Neuronal stem cell (in vitro differentiated cells): Measurements from ENCODE around the gene CDK1.
A peak's percentile ranks its signal among the peaks of the same experiment; 100 is the strongest.

Experiments
- DNase-seq: peaks from one replicate; pipeline ENCODE4 v3.0.0-alpha.2; 2013; ENCODE audit warnings: low spot score
- H2AFZ ChIP-seq: one replicate; pipeline ENCODE4 v1.6.1; 2013; ENCODE audit warnings: mild to moderate bottlenecking, low read length, inconsistent platforms
- H2AK5ac ChIP-seq: 2 replicates; pipeline ENCODE4 v1.6.1; 2013; ENCODE audit warnings: low read depth, mild to moderate bottlenecking, inconsistent platforms, low read length, moderate library complexity, mixed read lengths
- H2BK120ac ChIP-seq: 2 replicates; pipeline ENCODE4 v1.6.1; 2013; ENCODE audit warnings: low read depth, mild to moderate bottlenecking, inconsistent platforms, low read length, moderate library complexity, mixed read lengths
- H2BK12ac ChIP-seq: one replicate; pipeline ENCODE4 v1.6.1; 2013; ENCODE audit warnings: low read length, inconsistent platforms
- H2BK15ac ChIP-seq: 2 replicates; pipeline ENCODE4 v1.6.1; 2013; ENCODE audit warnings: mild to moderate bottlenecking, low read length, inconsistent platforms, mixed read lengths
- H2BK5ac ChIP-seq: one replicate; pipeline ENCODE4 v1.6.1; 2013; ENCODE audit warnings: inconsistent platforms, mild to moderate bottlenecking, low read length, moderate library complexity
- H3K14ac ChIP-seq: one replicate; pipeline ENCODE4 v1.6.1; 2013; ENCODE audit warnings: low read length, inconsistent platforms
- H3K18ac ChIP-seq: 2 replicates; pipeline ENCODE4 v1.6.1; 2013; ENCODE audit warnings: low read length, inconsistent platforms
- H3K23ac ChIP-seq: 2 replicates; pipeline ENCODE4 v1.6.1; 2013; ENCODE audit warnings: low read depth, mild to moderate bottlenecking, mixed read lengths, low read length, inconsistent platforms; ENCODE audit not compliant: poor library complexity
- H3K27ac ChIP-seq: replicated peaks from 3 replicates; pipeline ENCODE4 v1.5.1; 2013; ENCODE audit warnings: low read length, inconsistent platforms
- H3K27me3 ChIP-seq, 3 experiments: 2 replicates each; pipeline ENCODE4 v1.6.1; 2013; ENCODE audit warnings: low read length in 3 of 3, mild to moderate bottlenecking in 2 of 3, inconsistent platforms in 1 of 3, low read depth in 1 of 3, mixed read lengths in 1 of 3, moderate library complexity in 1 of 3; ENCODE audit not compliant: control insufficient read depth in 3 of 3, insufficient read depth in 3 of 3
- H3K36me3 ChIP-seq, 2 donors: replicated peaks in 1 of 2; 2 replicates each; pipeline ENCODE4 v1.6.1; 2013; ENCODE audit warnings: low read length in 2 of 2; ENCODE audit not compliant: control insufficient read depth in 2 of 2, insufficient read depth in 2 of 2
- H3K4ac ChIP-seq: 2 replicates; pipeline ENCODE4 v1.6.1; 2013; ENCODE audit warnings: inconsistent platforms, mild to moderate bottlenecking, low read length, moderate library complexity
- H3K4me1 ChIP-seq, 2 donors: 1 replicate in 1 of 2; 2 replicates in 1 of 2; pipeline ENCODE4 v1.6.1; 2013; ENCODE audit warnings: low read length in 2 of 2, low read depth in 1 of 2; ENCODE audit not compliant: control insufficient read depth in 2 of 2, insufficient read depth in 1 of 2
- H3K4me2 ChIP-seq: one replicate; pipeline ENCODE4 v1.6.1; 2013; ENCODE audit warnings: mild to moderate bottlenecking, low read length, inconsistent platforms; ENCODE audit not compliant: insufficient read depth, poor library complexity, severe bottlenecking
- H3K4me3 ChIP-seq, 2 donors: 2 replicates each; pipeline ENCODE4 v1.5.1; 2013; ENCODE audit warnings: low read length in 2 of 2, mild to moderate bottlenecking in 2 of 2, inconsistent platforms in 1 of 2, moderate library complexity in 1 of 2
- H3K79me1 ChIP-seq: one replicate; pipeline ENCODE4 v1.6.1; 2013; ENCODE audit warnings: low read depth, mild to moderate bottlenecking, inconsistent platforms, low read length, moderate library complexity
- H3K9ac ChIP-seq: one replicate; pipeline ENCODE4 v1.6.1; 2013; ENCODE audit warnings: mild to moderate bottlenecking, low read depth, low read length, inconsistent platforms; ENCODE audit not compliant: poor library complexity
- H3K9me3 ChIP-seq, 2 donors: replicated peaks in 1 of 2; 2 replicates each; pipeline versions ENCODE3 to v1.6.1; 2013; ENCODE audit warnings: low read length in 2 of 2, mild to moderate bottlenecking in 2 of 2, inconsistent platforms in 1 of 2, low read depth in 1 of 2, mixed read lengths in 1 of 2, moderate library complexity in 1 of 2; ENCODE audit not compliant: control insufficient read depth in 2 of 2, insufficient read depth in 1 of 2
- H4K8ac ChIP-seq: one replicate; pipeline ENCODE4 v1.6.1; 2013; ENCODE audit warnings: low read depth, mild to moderate bottlenecking, inconsistent platforms, low read length, moderate library complexity
- H4K91ac ChIP-seq: one replicate; pipeline ENCODE4 v1.6.1; 2013; ENCODE audit warnings: low read length, low read depth, mild to moderate bottlenecking, inconsistent platforms; ENCODE audit not compliant: poor library complexity
- WGBS, 2 donors: extraction: QIAGEN DNeasy Blood & Tissue Kit; methylation state at CpG; one replicate each; pipeline ENCODE4 v1.1.7; 2013; ENCODE audit warnings: missing lambda C conversion rate in 2 of 2, mixed read lengths in 1 of 2; ENCODE audit not compliant: insufficient read length in 2 of 2, insufficient replicate concordance in 1 of 2; ENCODE audit errors: extremely low coverage in 2 of 2; 5-methylcytosine and 5-hydroxymethylcytosine counted together

The CDK1 gene

DNA sequence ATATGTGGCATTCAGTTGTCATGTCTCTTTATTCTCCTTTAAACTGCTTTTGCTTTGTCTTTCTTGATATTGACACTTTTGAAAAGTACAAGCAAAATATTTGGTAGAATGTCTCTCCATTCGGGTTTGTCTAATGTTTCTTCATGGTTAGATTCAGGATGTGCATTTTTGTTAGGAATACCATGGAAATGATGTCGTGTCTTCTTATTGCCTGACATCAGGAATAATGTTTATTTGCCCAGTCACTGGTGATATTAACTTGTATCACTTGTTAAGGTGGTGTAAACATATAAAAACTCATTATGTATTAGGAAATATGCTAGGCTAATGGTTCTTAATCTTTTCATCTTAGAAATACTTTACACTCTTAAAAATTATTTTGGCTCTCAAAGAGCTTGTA lies 43.4 kb downstream of the CDK1 start:
- H3K4me1 ChIP-seq = peaks cover 0 to 26% of the 10 kb centered on the region in 2 donors
- no peak for DNase-seq
- no peak overlapping the region for H2BK12ac ChIP-seq
- H3K27ac ChIP-seq = no peak overlapping the region
- H3K4ac ChIP-seq = no peak overlapping the region
- WGBS, 2 donors = no CpG with 5 or more reads among the region's 2 CpGs
- no peaks in the 10 kb centered on the region for H3K27me3 ChIP-seq
- no peak overlapping the region for H4K8ac ChIP-seq
- H2BK120ac ChIP-seq = no peak overlapping the region
- H3K18ac ChIP-seq = no peak overlapping the region
- H3K4me3 ChIP-seq = no peak overlapping the region
- no peak overlapping the region for H2AFZ ChIP-seq
- no peaks in the 10 kb centered on the region for H3K36me3 ChIP-seq
- no peak overlapping the region for H3K9ac ChIP-seq
- peaks cover 0 to 7% of the 10 kb centered on the region in 2 donors for H3K9me3 ChIP-seq
- H2BK15ac ChIP-seq = no peak overlapping the region
- H3K79me1 ChIP-seq = no peaks in the 10 kb centered on the region
- no peak overlapping the region for H3K23ac ChIP-seq
- no peak overlapping the region for H4K91ac ChIP-seq
- H2AK5ac ChIP-seq = no peak overlapping the region
- no peak overlapping the region for H2BK5ac ChIP-seq
- no peak overlapping the region for H3K14ac ChIP-seq
- H3K4me2 ChIP-seq = no peak overlapping the region

- Histone ChIP-seq H2BK15ac (no peak overlapping the region), H3K18ac (no peak overlapping the region), H2BK12ac (no peak overlapping the region), H3K27me3 (no peaks in the 10 kb centered on the region), H3K79me1 (no peaks in the 10 kb centered on the region), H3K4ac (no peak overlapping the region), H3K9ac (no peak overlapping the region), H2AK5ac (no peak overlapping the region), H3K23ac (no peak overlapping the region), H2BK5ac (no peak overlapping the region), H3K36me3 (no peaks in the 10 kb centered on the region), H2AFZ (peak overlapping the region; percentile 26), H3K9me3 (peaks cover 0 to 7% of the 10 kb centered on the region in 2 donors), H3K4me2 (no peak overlapping the region), H3K4me3 (no peak overlapping the region), H4K91ac (no peak overlapping the region), H2BK120ac (no peak overlapping the region), H4K8ac (no peak overlapping the region), H3K14ac (no peak overlapping the region), H3K4me1 (peaks cover 0 to 26% of the 10 kb centered on the region in 2 donors), H3K27ac (no peak overlapping the region)
- no CpG with 5 or more reads among the region's 4 CpGs for WGBS, 2 donors
- DNase-seq = no peak
Observed at GRCh38 chr10:60822809-60823208, 44.5 kb downstream of the CDK1 start.

DNA sequence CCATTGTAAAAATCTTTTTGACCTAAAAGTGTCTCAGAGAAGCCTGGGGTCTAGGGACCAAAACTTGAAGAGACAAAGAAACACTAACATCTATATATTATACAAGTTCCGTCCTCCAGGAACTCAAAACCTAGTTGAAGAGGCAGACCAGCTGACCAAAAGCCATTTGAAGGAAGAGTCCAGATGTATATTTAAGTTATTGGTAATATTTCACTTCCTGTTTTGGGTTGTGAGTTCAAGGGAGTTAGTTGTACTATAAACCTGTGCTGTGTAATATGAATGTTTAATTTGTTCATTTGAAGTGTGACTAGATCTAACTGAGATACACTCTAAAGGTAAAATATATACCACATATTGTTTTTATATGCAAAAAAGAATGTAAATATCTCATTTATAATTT lies 45.0 kb downstream of the CDK1 start:
- Histone ChIP-seq H3K23ac (no peak overlapping the region), H3K18ac (no peak overlapping the region), H2BK120ac (no peak overlapping the region), H3K9ac (no peak overlapping the region), H3K4me3 (no peak overlapping the region), H4K8ac (no peak overlapping the region), H4K91ac (no peak overlapping the region), H3K27ac (no peak overlapping the region), H3K4me2 (no peak overlapping the region), H3K27me3 (no peaks in the 10 kb centered on the region), H2AK5ac (no peak overlapping the region), H3K36me3 (no peaks in the 10 kb centered on the region), H2BK15ac (no peak overlapping the region), H2AFZ (peak overlapping the region; percentile 26), H3K4me1 (peaks cover 0 to 31% of the 10 kb centered on the region in 2 donors), H3K14ac (no peak overlapping the region), H2BK12ac (no peak overlapping the region), H3K4ac (no peak overlapping the region), H3K9me3 (peaks cover 0 to 7% of the 10 kb centered on the region in 2 donors), H3K79me1 (no peaks in the 10 kb centered on the region), H2BK5ac (no peak overlapping the region)
- DNase-seq = no peak
- WGBS, 2 donors = no CpG with 5 or more reads among the region's 1 CpG

GRCh38 chr10:60825520-60825919 lies 47.2 kb downstream of the CDK1 start:
- Histone ChIP-seq H3K14ac (no peak overlapping the region), H3K79me1 (no peaks in the 10 kb centered on the region), H2AFZ (no peak overlapping the region), H3K9me3 (peaks cover 0 to 7% of the 10 kb centered on the region in 2 donors), H4K8ac (no peak overlapping the region), H2BK12ac (no peak overlapping the region), H3K9ac (no peak overlapping the region), H3K4me2 (no peak overlapping the region), H2BK5ac (no peak overlapping the region), H4K91ac (no peak overlapping the region), H2AK5ac (no peak overlapping the region), H2BK15ac (no peak overlapping the region), H3K36me3 (no peaks in the 10 kb centered on the region), H2BK120ac (no peak overlapping the region), H3K4me3 (no peak overlapping the region), H3K4ac (no peak overlapping the region), H3K4me1 (peaks cover 0 to 36% of the 10 kb centered on the region in 2 donors), H3K27ac (no peak overlapping the region), H3K23ac (no peak overlapping the region), H3K18ac (no peak overlapping the region), H3K27me3 (no peaks in the 10 kb centered on the region)
- no CpG with 5 or more reads among the region's 4 CpGs for WGBS, 2 donors
- DNase-seq = no peak
